ENCODE results near the gene COTL1.

COTL1 gene

GRCh38 chr16:84557504-84557903 lies 60.4 kb downstream of the COTL1 start:
- no peaks in the 10 kb centered on the region for H3K4me1 ChIP-seq (ENCODE audit: low read length)
- no peaks in the 10 kb centered on the region for H3K27me3 ChIP-seq (replicated peaks; ENCODE audit: insufficient read depth, low read length)
- H3K9me2 ChIP-seq (replicated peaks; ENCODE audit: insufficient read depth, low read length): no peaks in the 10 kb centered on the region
- no peaks in the 10 kb centered on the region for H3F3A ChIP-seq (ENCODE audit: insufficient read depth, low read length)
- H3K27ac ChIP-seq (ENCODE audit: low read length): no peak overlapping the region
- no peak overlapping the region for H2AFZ ChIP-seq (ENCODE audit: low read length)
- no peak overlapping the region for H3K4me3 ChIP-seq (ENCODE audit: low read length)
- no peak overlapping the region for H3K9ac ChIP-seq (ENCODE audit: low read length)
- no peak for TF ChIP-seq EZH2 (optimal IDR thresholded peaks at IDR 0.05; ENCODE audit: low read depth, low read length)
- TF ChIP-seq, protein P1, sequence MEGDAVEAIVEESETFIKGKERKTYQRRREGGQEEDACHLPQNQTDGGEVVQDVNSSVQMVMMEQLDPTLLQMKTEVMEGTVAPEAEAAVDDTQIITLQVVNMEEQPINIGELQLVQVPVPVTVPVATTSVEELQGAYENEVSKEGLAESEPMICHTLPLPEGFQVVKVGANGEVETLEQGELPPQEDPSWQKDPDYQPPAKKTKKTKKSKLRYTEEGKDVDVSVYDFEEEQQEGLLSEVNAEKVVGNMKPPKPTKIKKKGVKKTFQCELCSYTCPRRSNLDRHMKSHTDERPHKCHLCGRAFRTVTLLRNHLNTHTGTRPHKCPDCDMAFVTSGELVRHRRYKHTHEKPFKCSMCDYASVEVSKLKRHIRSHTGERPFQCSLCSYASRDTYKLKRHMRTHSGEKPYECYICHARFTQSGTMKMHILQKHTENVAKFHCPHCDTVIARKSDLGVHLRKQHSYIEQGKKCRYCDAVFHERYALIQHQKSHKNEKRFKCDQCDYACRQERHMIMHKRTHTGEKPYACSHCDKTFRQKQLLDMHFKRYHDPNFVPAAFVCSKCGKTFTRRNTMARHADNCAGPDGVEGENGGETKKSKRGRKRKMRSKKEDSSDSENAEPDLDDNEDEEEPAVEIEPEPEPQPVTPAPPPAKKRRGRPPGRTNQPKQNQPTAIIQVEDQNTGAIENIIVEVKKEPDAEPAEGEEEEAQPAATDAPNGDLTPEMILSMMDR (IDR thresholded peaks at IDR 0.05; ENCODE audit: low read length): no peak
- no peak for TF ChIP-seq EZH2phosphoT487 (IDR thresholded peaks at IDR 0.05; ENCODE audit: low read length)
- H3K79me2 ChIP-seq (ENCODE audit: low read length): no peaks in the 10 kb centered on the region
- no peak for DNase-seq
- no peaks in the 10 kb centered on the region for H3K9me3 ChIP-seq (replicated peaks; ENCODE audit: insufficient read depth, low read length)
- H4K20me1 ChIP-seq (ENCODE audit: insufficient read depth, low read length): no peaks in the 10 kb centered on the region
- no peak overlapping the region for H3K4me2 ChIP-seq (ENCODE audit: low read depth, low read length)
- no peaks in the 10 kb centered on the region for H3K36me3 ChIP-seq (replicated peaks; ENCODE audit: insufficient read depth, low read length)

GRCh38 chr16:84557059-84557458 lies 60.8 kb downstream of the COTL1 start:
- H3K9me2 ChIP-seq (replicated peaks; ENCODE audit: insufficient read depth, low read length): no peaks in the 10 kb centered on the region
- H3K79me2 ChIP-seq (ENCODE audit: low read length): no peaks in the 10 kb centered on the region
- no peak overlapping the region for H3K4me2 ChIP-seq (ENCODE audit: low read depth, low read length)
- TF ChIP-seq EZH2 (optimal IDR thresholded peaks at IDR 0.05; ENCODE audit: low read depth, low read length) (no peak), EZH2phosphoT487 (IDR thresholded peaks at IDR 0.05; ENCODE audit: low read length) (no peak)
- TF ChIP-seq, protein P1 (IDR thresholded peaks at IDR 0.05; ENCODE audit: low read length): no peak
- no peak overlapping the region for H3K27ac ChIP-seq (ENCODE audit: low read length)
- no peak overlapping the region for H3K4me3 ChIP-seq (ENCODE audit: low read length)
- no peaks in the 10 kb centered on the region for H3K9me3 ChIP-seq (replicated peaks; ENCODE audit: insufficient read depth, low read length)
- H3K9ac ChIP-seq (ENCODE audit: low read length): no peak overlapping the region
- no peaks in the 10 kb centered on the region for H3K27me3 ChIP-seq (replicated peaks; ENCODE audit: insufficient read depth, low read length)
- H2AFZ ChIP-seq (ENCODE audit: low read length): no peak overlapping the region
- no peaks in the 10 kb centered on the region for H4K20me1 ChIP-seq (ENCODE audit: insufficient read depth, low read length)
- no peak for DNase-seq
- H3K36me3 ChIP-seq (replicated peaks; ENCODE audit: insufficient read depth, low read length): no peaks in the 10 kb centered on the region
- no peaks in the 10 kb centered on the region for H3K4me1 ChIP-seq (ENCODE audit: low read length)
- no peaks in the 10 kb centered on the region for H3F3A ChIP-seq (ENCODE audit: insufficient read depth, low read length)

DNA sequence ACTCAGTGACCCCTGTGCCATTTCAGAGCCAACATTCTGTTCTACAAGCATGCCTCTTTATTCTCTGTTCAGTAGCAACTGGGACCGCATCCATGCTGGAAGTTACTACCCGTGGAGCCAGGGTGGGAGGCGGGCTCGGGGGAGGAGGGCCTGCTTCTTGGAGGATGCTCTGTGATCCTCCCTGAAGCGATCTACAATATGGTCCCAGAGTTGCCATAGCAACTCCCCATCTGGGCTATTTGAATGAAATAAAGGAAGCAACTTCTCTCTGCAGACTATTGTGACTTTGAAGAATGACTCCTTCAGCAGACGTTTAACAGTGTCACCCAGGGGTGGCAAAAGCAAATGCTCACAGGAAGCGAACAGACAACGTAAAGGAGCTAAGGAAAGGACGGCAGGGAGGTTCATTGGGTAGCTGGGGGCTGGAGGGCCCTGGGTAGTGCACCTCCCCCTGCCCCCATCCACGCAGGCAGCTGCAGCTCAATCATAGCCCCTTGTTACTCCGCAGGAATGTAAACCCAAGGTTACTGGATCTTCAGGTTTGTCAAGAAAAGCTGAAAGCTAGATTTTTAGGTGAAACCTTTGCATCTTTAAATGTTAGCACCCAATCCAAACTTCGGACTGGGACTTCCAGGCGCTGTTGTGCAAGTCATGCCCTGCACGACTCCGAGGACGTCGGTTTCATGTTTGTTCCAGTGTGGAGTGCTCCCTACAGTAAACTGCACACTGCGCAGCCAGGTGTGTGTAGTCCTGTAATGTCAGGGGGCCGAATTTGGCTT lies 62.3 kb downstream of the COTL1 start:
- H3K9me3 ChIP-seq (replicated peaks; ENCODE audit: insufficient read depth, low read length): no peaks in the 10 kb centered on the region
- no peak overlapping the region for H3K9ac ChIP-seq (ENCODE audit: low read length)
- H3K4me3 ChIP-seq (ENCODE audit: low read length): no peak overlapping the region
- no peaks in the 10 kb centered on the region for H3K27me3 ChIP-seq (replicated peaks; ENCODE audit: insufficient read depth, low read length)
- no peaks in the 10 kb centered on the region for H3K79me2 ChIP-seq (ENCODE audit: low read length)
- no peak overlapping the region for H3K4me2 ChIP-seq (ENCODE audit: low read depth, low read length)
- TF ChIP-seq, protein P1 (IDR thresholded peaks at IDR 0.05; ENCODE audit: low read length): no peak
- no peak for TF ChIP-seq EZH2 (optimal IDR thresholded peaks at IDR 0.05; ENCODE audit: low read depth, low read length)
- no peak for TF ChIP-seq EZH2phosphoT487 (IDR thresholded peaks at IDR 0.05; ENCODE audit: low read length)
- H3K4me1 ChIP-seq (ENCODE audit: low read length): no peaks in the 10 kb centered on the region
- H4K20me1 ChIP-seq (ENCODE audit: insufficient read depth, low read length): no peaks in the 10 kb centered on the region
- no peak for DNase-seq
- H3K27ac ChIP-seq (ENCODE audit: low read length): no peak overlapping the region
- H3F3A ChIP-seq (ENCODE audit: insufficient read depth, low read length): no peaks in the 10 kb centered on the region
- H2AFZ ChIP-seq (ENCODE audit: low read length): no peak overlapping the region
- no peaks in the 10 kb centered on the region for H3K9me2 ChIP-seq (replicated peaks; ENCODE audit: insufficient read depth, low read length)
- H3K36me3 ChIP-seq (replicated peaks; ENCODE audit: insufficient read depth, low read length): no peaks in the 10 kb centered on the region
